ENCODE data around the gene NFATC2.
"Not testable (repeated sequence)": the region's sequence is repeated elsewhere in the genome, so short reads cannot be mapped to it uniquely, and the experiment has no call there.

Gene NFATC2

DNA sequence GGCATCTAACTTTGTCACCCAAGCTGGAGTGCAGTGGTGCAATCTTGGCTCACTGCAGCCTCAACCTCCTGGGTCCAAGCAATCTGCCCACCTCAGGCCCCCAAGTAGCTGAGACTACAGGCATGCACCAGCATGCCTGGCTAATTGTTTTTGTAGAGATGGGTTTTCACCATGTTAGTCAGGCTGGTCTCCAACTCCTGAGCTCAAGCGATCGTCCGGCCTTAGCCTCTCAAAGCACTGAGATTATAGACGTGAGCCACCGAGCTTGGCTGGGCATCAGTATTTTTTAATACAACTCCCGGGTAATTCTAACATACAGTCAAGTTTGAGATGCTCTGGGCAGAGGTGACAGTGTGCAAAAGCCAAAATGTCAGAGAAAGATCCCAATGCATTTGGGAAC lies 73.5 kb downstream of the NFATC2 start:
- TF ChIP-seq CTCF (IDR thresholded peaks at IDR 0.05; ENCODE audit: low read depth, low read length), result no peak
- no peak for DNase-seq (ENCODE audit: low read depth in 2 of 2)

GRCh38 chr20:51468636-51469035 lies 73.9 kb downstream of the NFATC2 start:
- DNase-seq (ENCODE audit: low read depth in 2 of 2), result no peak
- TF ChIP-seq CTCF (IDR thresholded peaks at IDR 0.05; ENCODE audit: low read depth, low read length), result no peak
- no peak overlapping the region for H3K4me3 ChIP-seq (replicated peaks in 1 of 2; ENCODE audit: low read depth in 2 of 2, low read length in 2 of 2)

More for the DNA sequence above, 73.5 kb downstream of the NFATC2 start:
- H3K4me3 ChIP-seq (replicated peaks in 1 of 2; ENCODE audit: low read depth in 2 of 2, low read length in 2 of 2), result no peak overlapping the region

DNA sequence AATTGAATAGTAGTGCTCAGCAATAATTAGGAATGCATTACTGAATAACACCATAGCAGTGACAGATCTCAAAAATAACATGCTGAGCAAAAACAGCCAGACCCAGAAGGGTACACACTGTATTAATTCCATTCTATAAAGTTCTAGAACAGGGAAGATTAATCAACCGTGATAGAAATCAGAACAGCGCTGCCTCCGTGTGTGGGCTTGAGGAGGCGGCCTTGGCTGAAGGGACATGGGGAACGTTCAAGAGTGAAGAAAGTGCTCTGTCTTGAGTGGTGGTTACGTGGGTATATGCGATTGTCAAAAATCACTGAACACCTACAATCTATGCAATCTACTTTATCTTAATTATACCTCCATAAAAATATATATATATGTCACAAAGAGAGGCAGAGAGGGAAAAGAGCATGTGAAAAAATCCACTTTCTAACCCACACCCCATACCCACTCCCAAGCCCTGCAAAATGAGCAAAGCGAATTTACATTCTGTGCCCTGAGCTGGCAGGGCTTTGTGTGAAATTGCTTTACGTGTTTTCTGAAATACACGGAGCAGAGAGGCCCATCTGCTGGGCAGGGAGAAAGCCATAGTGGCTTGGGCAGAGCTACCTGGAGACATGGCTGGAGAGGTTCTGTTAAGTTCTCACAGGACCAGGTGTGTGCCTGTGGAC lies 74.4 kb downstream of the NFATC2 start:
- no peak overlapping the region for H3K4me3 ChIP-seq (replicated peaks in 1 of 2; ENCODE audit: low read depth in 2 of 2, low read length in 2 of 2)
- DNase-seq (ENCODE audit: low read depth in 2 of 2), result no peak
- TF ChIP-seq CTCF (IDR thresholded peaks at IDR 0.05; ENCODE audit: low read depth, low read length), result no peak

- TF ChIP-seq CTCF (IDR thresholded peaks at IDR 0.05; ENCODE audit: low read depth, low read length), result no peak
- DNase-seq (ENCODE audit: low read depth in 2 of 2), result no peak
- H3K4me3 ChIP-seq (replicated peaks in 1 of 2; ENCODE audit: low read depth in 2 of 2, low read length in 2 of 2), result no peak overlapping the region
Measured at GRCh38 chr20:51463998-51464397, 78.5 kb downstream of the NFATC2 start.

DNA sequence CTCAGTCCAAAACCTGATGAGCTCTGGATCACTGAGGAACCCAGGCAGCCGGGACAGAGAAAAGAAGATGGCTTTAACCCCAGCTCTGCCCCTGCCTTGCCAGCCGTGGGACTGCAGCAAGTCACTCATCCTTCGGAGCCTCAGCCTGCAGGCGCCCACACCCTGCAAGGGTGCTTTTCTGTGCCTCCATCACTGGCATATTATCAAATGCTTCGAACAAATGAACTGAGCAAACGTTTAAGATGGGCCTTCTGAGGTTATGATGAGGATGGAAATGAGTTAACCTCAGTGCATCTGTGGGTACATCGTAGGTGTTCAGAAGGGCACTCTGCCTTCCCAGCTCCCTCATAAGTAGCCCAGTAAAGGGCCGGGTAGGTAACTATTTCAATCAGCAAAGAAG lies 79.0 kb downstream of the NFATC2 start:
- no peak for TF ChIP-seq CTCF (IDR thresholded peaks at IDR 0.05; ENCODE audit: low read depth, low read length)
- H3K4me3 ChIP-seq (replicated peaks in 1 of 2; ENCODE audit: low read depth in 2 of 2, low read length in 2 of 2), result no peak overlapping the region
- DNase-seq (ENCODE audit: low read depth in 2 of 2), result no peak

DNA sequence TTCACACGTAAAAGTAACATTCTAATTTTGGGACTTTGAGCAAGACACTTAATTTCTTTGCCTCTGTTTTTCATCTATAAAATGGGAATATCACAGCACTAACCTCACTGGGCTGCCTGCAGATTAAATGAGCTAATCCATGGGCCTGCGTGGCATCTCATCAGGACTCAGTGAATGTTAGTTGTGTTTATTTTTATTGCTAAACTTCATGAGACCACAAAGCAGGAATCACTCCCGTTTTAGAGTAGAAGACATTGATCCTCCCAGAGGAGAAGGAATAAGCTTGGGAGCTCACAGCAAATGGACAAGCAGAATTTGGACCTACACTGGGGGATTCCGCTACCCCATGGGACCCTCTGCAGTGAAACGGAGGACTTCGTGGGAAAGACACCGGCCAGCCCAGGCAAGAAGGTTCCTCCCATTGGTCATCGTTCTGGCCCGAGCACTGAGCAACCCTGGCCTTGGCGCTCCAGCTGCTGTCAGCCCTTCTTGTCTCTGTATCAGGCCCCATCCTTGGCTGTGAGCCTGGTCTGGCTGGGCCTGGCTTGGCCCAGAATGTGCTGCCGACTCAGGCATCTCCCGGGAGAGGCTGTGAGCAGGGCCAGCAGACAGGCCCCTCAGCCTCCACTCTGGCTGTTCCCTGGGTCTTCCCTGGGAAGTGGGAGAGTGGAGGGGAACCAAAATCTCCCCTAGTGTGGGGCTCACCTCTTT lies 79.8 kb downstream of the NFATC2 start:
- H3K4me3 ChIP-seq (replicated peaks in 1 of 2; ENCODE audit: low read depth in 2 of 2, low read length in 2 of 2), result no peak overlapping the region
- TF ChIP-seq CTCF (IDR thresholded peaks at IDR 0.05; ENCODE audit: low read depth, low read length), result no peak
- peak; percentile 71 to 80 for DNase-seq (ENCODE audit: low read depth in 2 of 2)

DNA sequence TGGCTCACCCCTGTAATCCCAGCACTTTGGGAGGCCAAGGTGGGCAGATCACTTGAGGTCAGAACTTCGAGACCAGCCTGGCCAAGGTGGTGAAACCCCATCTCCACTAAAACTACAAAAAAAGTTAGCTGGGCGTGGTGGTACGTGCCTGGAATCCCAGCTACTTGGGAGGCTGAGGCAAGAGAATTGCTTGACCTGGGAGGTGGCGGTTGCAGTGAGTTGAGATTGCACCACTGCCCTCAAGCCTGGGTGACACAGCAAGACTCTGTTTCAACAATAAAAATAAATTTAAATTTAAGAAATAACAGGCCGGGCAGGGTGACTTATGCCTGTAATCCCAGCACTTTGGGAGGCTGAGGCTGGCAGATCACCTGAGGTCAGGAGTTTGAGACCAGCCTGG lies 80.7 kb downstream of the NFATC2 start:
- not testable (repeated sequence) for DNase-seq (ENCODE audit: low read depth in 2 of 2)

More for the DNA sequence above, 80.7 kb downstream of the NFATC2 start:
- H3K4me3 ChIP-seq (replicated peaks in 1 of 2; ENCODE audit: low read depth in 2 of 2, low read length in 2 of 2), result not testable (repeated sequence)

Measured in cardiac fibroblast (primary cell).